ENCODE data around the gene AMPD3. TPM values are rescaled to one million over a fixed set of nuclear protein-coding genes. Genes with fewer than 3 reads are reported as not detected.

AMPD3 gene
- total and polyA plus RNA-seq, 7 donors = 4.2 to 8.1 (median 5.0) TPM

- TF ChIP-seq EP300 (IDR thresholded peaks at IDR 0.05) = no peak
- TF ChIP-seq POLR2A (IDR thresholded peaks at IDR 0.05) = no peak
- no peak for TF ChIP-seq CTCF (IDR thresholded peaks at IDR 0.05)
- intact Hi-C loops (cut with DNase I) = loop anchor here (2.0 to 5.0 kb wide), 2 partner anchors 107 to 220 kb away; no protein-coding TSS in a partner anchor
- no peak overlapping the region for H3K27ac ChIP-seq
- H3K36me3 ChIP-seq = peaks cover 0 to 19% (median 2%) of the 10 kb centered on the region in 4 donors
- H3K4me3 ChIP-seq = no peak overlapping the region
- H3K4me1 ChIP-seq = peaks cover 0 to 5% (median 0%) of the 10 kb centered on the region in 4 donors
- H3K27me3 ChIP-seq = no peaks in the 10 kb centered on the region
- H3K9me3 ChIP-seq = no peaks in the 10 kb centered on the region
- DNase-seq = no peak
- 98% methylated on average over 2 of the region's 2 CpGs for WGBS, 2 donors
Observed at GRCh38 chr11:10514709-10515108, 59.6 kb downstream of the AMPD3 start.

- TF ChIP-seq EP300 (IDR thresholded peaks at IDR 0.05) (no peak), POLR2A (IDR thresholded peaks at IDR 0.05) (no peak), CTCF (IDR thresholded peaks at IDR 0.05) (no peak)
- Histone ChIP-seq H3K36me3 (peaks cover 0 to 26% (median 3%) of the 10 kb centered on the region in 4 donors), H3K4me3 (no peak overlapping the region), H3K27ac (no peak overlapping the region), H3K4me1 (peaks cover 0 to 5% (median 0%) of the 10 kb centered on the region in 4 donors), H3K27me3 (no peaks in the 10 kb centered on the region), H3K9me3 (no peaks in the 10 kb centered on the region)
- no peak for DNase-seq
- WGBS, 2 donors = 96 to 97% methylated on average over 3 of the region's 3 CpGs
- intact Hi-C loops (cut with DNase I) = loop anchor here (2.0 kb wide), 1 partner anchor 219 kb away; no protein-coding TSS in a partner anchor
Observed at GRCh38 chr11:10515418-10515817, 60.4 kb downstream of the AMPD3 start.

GRCh38 chr11:10518123-10518522 is 63.1 kb downstream of the AMPD3 start:
- intact Hi-C loops (cut with DNase I) = no loop called here
- TF ChIP-seq CTCF (IDR thresholded peaks at IDR 0.05) (no peak), EP300 (IDR thresholded peaks at IDR 0.05) (no peak), POLR2AphosphoS5 (IDR thresholded peaks at IDR 0.05) (no peak), POLR2A (IDR thresholded peaks at IDR 0.05) (no peak)
- Histone ChIP-seq H3K27ac (no peak overlapping the region), H3K9me3 (no peaks in the 10 kb centered on the region), H3K36me3 (peaks cover 0 to 41% (median 5%) of the 10 kb centered on the region in 4 donors), H3K27me3 (no peaks in the 10 kb centered on the region), H3K4me3 (no peak overlapping the region), H3K4me1 (peaks cover 0 to 15% (median 0%) of the 10 kb centered on the region in 4 donors)
- DNase-seq = no peak

GRCh38 chr11:10518891-10519290 is 63.8 kb downstream of the AMPD3 start:
- DNase-seq = no peak
- Histone ChIP-seq H3K4me1 (peaks cover 0 to 15% (median 0%) of the 10 kb centered on the region in 4 donors), H3K9me3 (no peaks in the 10 kb centered on the region), H3K27ac (no peak overlapping the region), H3K4me3 (no peak overlapping the region), H3K27me3 (no peaks in the 10 kb centered on the region), H3K36me3 (peaks cover 0 to 42% (median 5%) of the 10 kb centered on the region in 4 donors)
- TF ChIP-seq POLR2AphosphoS5 (IDR thresholded peaks at IDR 0.05) = no peak
- TF ChIP-seq CTCF (IDR thresholded peaks at IDR 0.05) = no peak
- TF ChIP-seq POLR2A (IDR thresholded peaks at IDR 0.05) = no peak
- no peak for TF ChIP-seq EP300 (IDR thresholded peaks at IDR 0.05)
- 96 to 97% methylated on average over 2 of the region's 2 CpGs for WGBS, 2 donors
- intact Hi-C loops (cut with DNase I) = no loop called here

- Histone ChIP-seq H3K9me3 (no peaks in the 10 kb centered on the region), H3K36me3 (peaks cover 4 to 44% (median 6%) of the 10 kb centered on the region in 4 donors), H3K27me3 (no peaks in the 10 kb centered on the region), H3K4me3 (no peak overlapping the region), H3K27ac (no peak overlapping the region), H3K4me1 (peaks cover 0 to 11% (median 0%) of the 10 kb centered on the region in 4 donors)
- no peak for DNase-seq
- 98 to 99% methylated on average over 2 of the region's 2 CpGs for WGBS, 2 donors
- intact Hi-C loops (cut with DNase I) = no loop called here
- TF ChIP-seq EP300 (IDR thresholded peaks at IDR 0.05) (no peak), POLR2AphosphoS5 (IDR thresholded peaks at IDR 0.05) (no peak), CTCF (IDR thresholded peaks at IDR 0.05) (no peak), POLR2A (IDR thresholded peaks at IDR 0.05) (no peak)
Observed at GRCh38 chr11:10519630-10520029, 64.6 kb downstream of the AMPD3 start.

Data from sigmoid colon (tissue), 7 donors.